Measurements from ENCODE around the gene PRKN.

PRKN gene

GRCh38 chr6:161838306-161839035 is 889.1 kb downstream of the PRKN start:
- no peak for ATAC-seq
- no peak for TF ChIP-seq RARB (CRISPR knock-in tag; IDR thresholded peaks at IDR 0.05)
- TF ChIP-seq TSHZ2 (CRISPR knock-in tag; IDR thresholded peaks at IDR 0.05): no peak
- no peak for TF ChIP-seq TOX (CRISPR knock-in tag; IDR thresholded peaks at IDR 0.05; ENCODE audit: borderline replicate concordance)

GRCh38 chr6:161837854-161838253 is 889.7 kb downstream of the PRKN start:
- no peak for ATAC-seq

GRCh38 chr6:161837449-161837735 is 890.2 kb downstream of the PRKN start:
- ATAC-seq: no peak
- no peak for TF ChIP-seq CSDC2 (CRISPR knock-in tag; IDR thresholded peaks at IDR 0.05)
- no peak for TF ChIP-seq ZNF70 (CRISPR knock-in tag; IDR thresholded peaks at IDR 0.05)
- no peak for TF ChIP-seq TOX (CRISPR knock-in tag; IDR thresholded peaks at IDR 0.05; ENCODE audit: borderline replicate concordance)
- no peak for TF ChIP-seq ZNF565 (CRISPR knock-in tag; conservative IDR thresholded peaks at IDR 0.05; ENCODE audit: low read depth)
- no peak for TF ChIP-seq CREB5 (CRISPR knock-in tag; IDR thresholded peaks at IDR 0.05; ENCODE audit: low read depth)
- TF ChIP-seq TSHZ2 (CRISPR knock-in tag; IDR thresholded peaks at IDR 0.05): no peak
- TF ChIP-seq PATZ1 (CRISPR knock-in tag; IDR thresholded peaks at IDR 0.05; ENCODE audit: borderline replicate concordance): no peak

More at GRCh38 chr6:161837854-161838253, 889.7 kb downstream of the PRKN start:
- no peak for TF ChIP-seq CREB5 (CRISPR knock-in tag; IDR thresholded peaks at IDR 0.05; ENCODE audit: low read depth)

- no peak for ATAC-seq
- TF ChIP-seq PATZ1 (CRISPR knock-in tag; IDR thresholded peaks at IDR 0.05; ENCODE audit: borderline replicate concordance) (no peak), ARNTL (CRISPR knock-in tag; IDR thresholded peaks at IDR 0.05; ENCODE audit: borderline replicate concordance, low read depth) (no peak), SNAI2 (CRISPR knock-in tag; IDR thresholded peaks at IDR 0.05) (no peak), CREB5 (CRISPR knock-in tag; IDR thresholded peaks at IDR 0.05; ENCODE audit: low read depth) (no peak), ESRRG (CRISPR knock-in tag; IDR thresholded peaks at IDR 0.05) (no peak), CSDC2 (CRISPR knock-in tag; IDR thresholded peaks at IDR 0.05) (no peak), POU6F1 (CRISPR knock-in tag; IDR thresholded peaks at IDR 0.05; ENCODE audit: borderline replicate concordance, low read depth) (no peak), GLIS3 (CRISPR knock-in tag; IDR thresholded peaks at IDR 0.05) (no peak), ZFP3 (CRISPR knock-in tag; IDR thresholded peaks at IDR 0.05) (no peak), ZNF8 (CRISPR knock-in tag; IDR thresholded peaks at IDR 0.05) (no peak), BACH2 (CRISPR knock-in tag; IDR thresholded peaks at IDR 0.05; ENCODE audit: borderline replicate concordance) (no peak), ZFP30 (CRISPR knock-in tag; IDR thresholded peaks at IDR 0.05) (no peak)
Observed at GRCh38 chr6:161836643-161837448, 890.7 kb downstream of the PRKN start.

Measured in SK-N-SH treated with all-trans-retinoic acid at 6 μM for 48 hours (cell line).